Neutrophil (primary cell): Measurements from ENCODE around the gene PPFIBP2.

Experiments used
- H3K27ac ChIP-seq: fragments of 200-600 bp; sonication (generic); 2 replicates; pipeline ENCODE4 v1.5.1; 2016; ENCODE audit warnings: mild to moderate bottlenecking, moderate library complexity
- H3K27me3 ChIP-seq: fragments of 200-600 bp; sonication (generic); 2 replicates; pipeline ENCODE4 v1.6.0; 2016; ENCODE audit warnings: mild to moderate bottlenecking
- H3K36me3 ChIP-seq: fragments of 200-600 bp; sonication (generic); 2 replicates; pipeline ENCODE4 v1.5.1; 2017
- H3K4me1 ChIP-seq, 2 experiments: fragments of 200-600 bp in 1 of 2; sonication (generic) in 1 of 2; 1 replicate in 1 of 2; 2 replicates in 1 of 2; pipeline versions ENCODE4 v1.5.1 to v1.6.1; 2013 to 2016; ENCODE audit warnings: low read depth in 1 of 2, low read length in 1 of 2, mild to moderate bottlenecking in 1 of 2, moderate library complexity in 1 of 2; ENCODE audit not compliant: control insufficient read depth in 1 of 2, insufficient read depth in 1 of 2
- H3K4me3 ChIP-seq, 2 experiments: fragments of 200-600 bp in 1 of 2; sonication (generic) in 1 of 2; 1 replicate in 1 of 2; 2 replicates in 1 of 2; pipeline ENCODE4 v1.5.1; 2013 to 2016; ENCODE audit warnings: low read depth in 1 of 2, low read length in 1 of 2, mild to moderate bottlenecking in 1 of 2, moderate library complexity in 1 of 2
- H3K9me3 ChIP-seq: fragments of 200-600 bp; sonication (generic); 2 replicates; pipeline ENCODE4 v1.5.1; 2016
- TF ChIP-seq, protein P1 (sequence below): fragments of 200-600 bp; sonication (generic); IDR thresholded peaks from 2 replicates; pipeline ENCODE4 v1.5.1; 2016; ENCODE audit warnings: antibody characterized with exemption

PPFIBP2 gene

GRCh38 chr11:7574491-7575130 is 60.8 kb downstream of the PPFIBP2 start:
- peaks cover 52% of the 10 kb centered on the region for H3K27me3 ChIP-seq
- peaks cover 0 to 41% of the 10 kb centered on the region in 2 experiments for H3K4me1 ChIP-seq
- no peaks in the 10 kb centered on the region for H3K9me3 ChIP-seq
- no peaks in the 10 kb centered on the region for H3K36me3 ChIP-seq
- H3K27ac ChIP-seq, result no peak overlapping the region
- no peak overlapping the region for H3K4me3 ChIP-seq
- TF ChIP-seq, protein P1, sequence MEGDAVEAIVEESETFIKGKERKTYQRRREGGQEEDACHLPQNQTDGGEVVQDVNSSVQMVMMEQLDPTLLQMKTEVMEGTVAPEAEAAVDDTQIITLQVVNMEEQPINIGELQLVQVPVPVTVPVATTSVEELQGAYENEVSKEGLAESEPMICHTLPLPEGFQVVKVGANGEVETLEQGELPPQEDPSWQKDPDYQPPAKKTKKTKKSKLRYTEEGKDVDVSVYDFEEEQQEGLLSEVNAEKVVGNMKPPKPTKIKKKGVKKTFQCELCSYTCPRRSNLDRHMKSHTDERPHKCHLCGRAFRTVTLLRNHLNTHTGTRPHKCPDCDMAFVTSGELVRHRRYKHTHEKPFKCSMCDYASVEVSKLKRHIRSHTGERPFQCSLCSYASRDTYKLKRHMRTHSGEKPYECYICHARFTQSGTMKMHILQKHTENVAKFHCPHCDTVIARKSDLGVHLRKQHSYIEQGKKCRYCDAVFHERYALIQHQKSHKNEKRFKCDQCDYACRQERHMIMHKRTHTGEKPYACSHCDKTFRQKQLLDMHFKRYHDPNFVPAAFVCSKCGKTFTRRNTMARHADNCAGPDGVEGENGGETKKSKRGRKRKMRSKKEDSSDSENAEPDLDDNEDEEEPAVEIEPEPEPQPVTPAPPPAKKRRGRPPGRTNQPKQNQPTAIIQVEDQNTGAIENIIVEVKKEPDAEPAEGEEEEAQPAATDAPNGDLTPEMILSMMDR, result no peak

GRCh38 chr11:7575841-7576725 is 62.3 kb downstream of the PPFIBP2 start:
- H3K4me3 ChIP-seq, result no peak overlapping the region
- H3K9me3 ChIP-seq, result no peaks in the 10 kb centered on the region
- H3K4me1 ChIP-seq, result peaks cover 0 to 55% of the 10 kb centered on the region in 2 experiments
- H3K27me3 ChIP-seq, result peaks cover 45% of the 10 kb centered on the region
- no peak overlapping the region for H3K27ac ChIP-seq
- no peaks in the 10 kb centered on the region for H3K36me3 ChIP-seq
- TF ChIP-seq, protein P1, result no peak

DNA sequence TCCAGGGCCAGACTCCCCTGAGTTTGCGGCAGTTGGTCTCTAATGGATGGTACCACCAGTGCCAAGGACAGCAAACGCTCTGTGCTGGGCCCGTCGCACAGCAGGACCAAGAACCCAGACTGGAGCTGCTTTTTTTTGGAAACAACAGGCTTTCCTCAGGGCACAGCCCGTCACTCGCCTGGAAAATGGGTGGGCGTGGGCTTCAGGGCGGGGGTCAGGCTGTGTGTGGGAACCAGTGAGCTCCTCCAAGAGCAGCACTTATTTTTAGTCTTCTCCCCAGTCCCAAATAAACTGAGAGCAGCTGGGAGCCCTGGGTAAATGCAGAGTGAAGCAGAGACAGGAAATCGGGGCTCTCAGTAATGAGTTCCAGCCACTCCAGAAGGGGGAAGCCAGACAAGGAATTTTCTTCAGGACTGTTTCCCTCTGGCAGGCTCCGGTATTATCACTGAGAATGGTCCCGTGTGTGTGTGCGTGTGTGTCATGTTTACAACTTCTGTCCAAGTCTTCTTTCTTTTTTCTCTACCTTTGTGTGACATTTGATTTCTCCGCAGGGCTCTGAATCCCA is 63.0 kb downstream of the PPFIBP2 start:
- peaks cover 50% of the 10 kb centered on the region for H3K27me3 ChIP-seq
- H3K27ac ChIP-seq, result no peak overlapping the region
- H3K36me3 ChIP-seq, result no peaks in the 10 kb centered on the region
- no peaks in the 10 kb centered on the region for H3K9me3 ChIP-seq
- H3K4me1 ChIP-seq, result peaks cover 0 to 53% of the 10 kb centered on the region in 2 experiments
- no peak overlapping the region for H3K4me3 ChIP-seq
- TF ChIP-seq, protein P1, result no peak

- TF ChIP-seq, protein P1, result no peak
These were observed 63.7 kb downstream of the PPFIBP2 start for GRCh38 chr11:7577291-7578190.

More at GRCh38 chr11:7577291-7578190, 63.7 kb downstream of the PPFIBP2 start:
- H3K4me3 ChIP-seq, result peak overlapping the region in 1 of 2 experiments; percentile 6
- no peaks in the 10 kb centered on the region for H3K36me3 ChIP-seq
- H3K27ac ChIP-seq, result peak overlapping the region; percentile 68
- no peaks in the 10 kb centered on the region for H3K9me3 ChIP-seq
- H3K27me3 ChIP-seq, result peaks cover 56% of the 10 kb centered on the region
- H3K4me1 ChIP-seq, result peaks cover 0 to 48% of the 10 kb centered on the region in 2 experiments
